GM12878 (cell line): Measurements from ENCODE around the gene PFDN4. TPM values are rescaled to one million over a fixed set of nuclear protein-coding genes. Genes with fewer than 3 reads are reported as not detected.

Experiments used
- ATAC-seq: fragments of 200-7000 bp; cut with Tn5 transposase; 3 replicates; pipeline ENCODE4 v1.9.1; 2020; ENCODE audit warnings: mild to moderate bottlenecking, moderate library complexity
- BruUV-seq: library from RNA; stranded (reverse); fragments of 400-500 nt; replicated peaks from 2 replicates; lab custom pipeline; 2021; lab: Mats Ljungman, UMichigan
- CTCF ChIA-PET: fragments of 300-600 bp; sonication (Branson Sonifier 250); formaldehyde crosslinking; extraction: SDS; loops from one replicate; lab custom pipeline; 2021; ENCODE audit warnings: inconsistent platforms; lab: Yijun Ruan, JAX
- POLR2A ChIA-PET: fragments of 350-600 bp; formaldehyde crosslinking; extraction: SDS; loops from one replicate; lab custom pipeline; 2021; ENCODE audit warnings: inconsistent platforms; lab: Charles Lee
- RAD21 ChIA-PET: fragments of 300-600 bp; sonication (Branson Sonifier 250); formaldehyde crosslinking; loops from one replicate; lab custom pipeline; 2023; ENCODE audit warnings: antibody characterized with exemption; ENCODE audit not compliant: unreplicated experiment; lab: Charles Lee
- SMC1A ChIA-PET: fragments of 300-600 bp; sonication (Branson Sonifier 250); formaldehyde crosslinking; loops from one replicate; lab custom pipeline; 2023; ENCODE audit not compliant: unreplicated experiment, uncharacterized antibody; lab: Charles Lee
- DNase-seq: peaks from one replicate; pipeline ENCODE4 v3.0.0-alpha.2; 2011; ENCODE audit warnings: low read depth, low spot score
- FAIRE-seq: peaks from 3 replicates; lab custom pipeline; 2011; peaks lifted over from hg19 to GRCh38; lab: Jason Lieb, UNC
- H2AFZ ChIP-seq: 2 replicates; pipeline ENCODE4 v1.6.0; 2011; ENCODE audit warnings: low read depth, low read length, control low read depth; ENCODE audit not compliant: control insufficient read depth
- H3K27ac ChIP-seq: 2 replicates; pipeline ENCODE4 v1.5.1; 2011; ENCODE audit warnings: control low read depth; ENCODE audit not compliant: control insufficient read depth, insufficient read depth
- H3K27me3 ChIP-seq, 2 experiments: replicated peaks in 1 of 2; 2 replicates each; pipeline versions ENCODE4 v1.6.0 to v1.6.1; 2011; ENCODE audit warnings: low read length in 1 of 2; ENCODE audit not compliant: control insufficient read depth in 2 of 2, insufficient read depth in 2 of 2
- H3K36me3 ChIP-seq, 2 experiments: 2 replicates each; pipeline ENCODE4 v1.5.1; 2011; ENCODE audit warnings: low read length in 1 of 2; ENCODE audit not compliant: control insufficient read depth in 2 of 2, insufficient read depth in 2 of 2
- H3K4me1 ChIP-seq: 2 replicates; pipeline ENCODE4 v1.6.1; 2011; ENCODE audit warnings: mild to moderate bottlenecking, low read length, moderate library complexity, mixed read lengths; ENCODE audit not compliant: control insufficient read depth, insufficient read depth
- H3K4me2 ChIP-seq: 2 replicates; pipeline ENCODE4 v1.6.0; 2011; ENCODE audit warnings: control low read depth; ENCODE audit not compliant: control insufficient read depth, insufficient read depth
- H3K4me3 ChIP-seq: fragments of 200-600 bp; sonication (generic); 2 replicates; pipeline ENCODE4 v1.5.1; 2016
- H3K79me2 ChIP-seq: 2 replicates; pipeline ENCODE4 v1.6.0; 2011; ENCODE audit warnings: low read length; ENCODE audit not compliant: control insufficient read depth, insufficient read depth
- H3K9ac ChIP-seq: 2 replicates; pipeline ENCODE4 v1.8.0; 2011; ENCODE audit warnings: low read length, control low read depth, mixed read lengths; ENCODE audit not compliant: control insufficient read depth, insufficient read depth
- H3K9me3 ChIP-seq: replicated peaks from 3 replicates; pipeline ENCODE4 v1.5.1; 2011; ENCODE audit warnings: mild to moderate bottlenecking, low read length; ENCODE audit not compliant: control insufficient read depth, insufficient read depth
- H4K20me1 ChIP-seq: 2 replicates; pipeline ENCODE4 v1.6.0; 2011; ENCODE audit not compliant: control insufficient read depth, insufficient read depth
- EED ChIP-seq: sonication (generic); IDR thresholded peaks from 2 replicates; pipeline ENCODE4 v1.6.1; 2016; ENCODE audit warnings: antibody characterized with exemption, low read depth
- ETV6 ChIP-seq, 2 experiments: fragments of 450-650 bp in 1 of 2; IDR thresholded peaks in 1 of 2; conservative IDR thresholded peaks in 1 of 2; 2 replicates each; pipeline ENCODE4 v1.6.1; 2014; ENCODE audit warnings: antibody characterized with exemption in 1 of 2, borderline replicate concordance in 1 of 2, low read depth in 1 of 2, mild to moderate bottlenecking in 1 of 2, moderate library complexity in 1 of 2
- JUNB ChIP-seq: IDR thresholded peaks from 2 replicates; pipeline ENCODE4 v1.6.1; 2016; ENCODE audit warnings: antibody characterized with exemption, mild to moderate bottlenecking
- PAX5 ChIP-seq: IDR thresholded peaks from 2 replicates; pipeline ENCODE4 v1.6.1; 2011; ENCODE audit warnings: low read depth, low read length, borderline replicate concordance
- TBL1XR1 ChIP-seq: IDR thresholded peaks from 2 replicates; pipeline ENCODE4 v1.6.1; 2012; ENCODE audit warnings: low read depth, low read length, improper control_type of control experiment
- WGBS: methylation state at CpG from one replicate; pipeline ENCODE4 v1.1.6; 2016; ENCODE audit warnings: low lambda C conversion rate; ENCODE audit not compliant: insufficient replicate concordance, insufficient coverage; ENCODE audit errors: missing lambda C conversion rate; 5-methylcytosine and 5-hydroxymethylcytosine counted together
- in situ Hi-C: fragments of 300-500 bp; cut with MboI; formaldehyde crosslinking; loops from 9 replicates; pipeline ENCODE4 v1.14.3; 2018; ENCODE audit warnings: mixed read lengths
- intact Hi-C: fragments of 100-400 bp; cut with micrococcal nuclease; formaldehyde crosslinking; loops from one replicate; pipeline ENCODE4 v1.14.2; 2022; ENCODE audit not compliant: unreplicated experiment
- polyA plus RNA-seq, 11 experiments: library from polyadenylated mRNA; depleted of rRNA in 4 of 11; unstranded in 6 of 11; stranded (reverse) in 5 of 11; fragments of >200 nt; fragmentation: Nextera tagmentation in 4 of 11; fragmentation: Illumina TruSeq in 1 of 11; extraction: Ambion mirVana in 4 of 11; extraction: Trizol in 1 of 11; gene quantifications; 1 replicate in 1 of 11; 2 replicates in 10 of 11; pipeline versions ENCODE4 v1.2.1 to v1.2.3, GENCODE V29; 2011 to 2016; ENCODE audit warnings: inconsistent platforms in 2 of 11, missing spikeins in 2 of 11, low read depth in 1 of 11
- total RNA-seq, 4 experiments: library from RNA; depleted of rRNA in 3 of 4; stranded (reverse); fragments of >200 nt in 3 of 4; fragmentation: Illumina TruSeq in 1 of 4; extraction: Trizol in 1 of 4; gene quantifications; 2 replicates each; pipeline versions ENCODE4 v1.2.1 to v1.2.3, GENCODE V29; 2013 to 2021
- TF ChIP-seq, protein P1 (sequence below): fragments of 450-650 bp; IDR thresholded peaks from 2 replicates; pipeline ENCODE4 v1.6.1; 2016; ENCODE audit warnings: mild to moderate bottlenecking
- TF ChIP-seq, protein P2 (sequence below), 3 experiments: IDR thresholded peaks in 2 of 3; conservative IDR thresholded peaks in 1 of 3; 2 replicates each; pipeline ENCODE4 v1.5.1; 2011; ENCODE audit warnings: low read depth in 3 of 3, low read length in 3 of 3, mild to moderate bottlenecking in 3 of 3, control low read depth in 2 of 3, moderate library complexity in 2 of 3, inconsistent platforms in 1 of 3, mixed read lengths in 1 of 3; ENCODE audit not compliant: control insufficient read depth in 2 of 3, insufficient read depth in 1 of 3; ENCODE audit errors: extremely low read depth in 1 of 3

PFDN4 gene
- total and polyA plus RNA-seq, 10 of the 15 experiments (the other 5 are each of a cell fraction or from before 2014, with no cell fraction given) = 36.9 to 136 (median 82.8) TPM

DNA sequence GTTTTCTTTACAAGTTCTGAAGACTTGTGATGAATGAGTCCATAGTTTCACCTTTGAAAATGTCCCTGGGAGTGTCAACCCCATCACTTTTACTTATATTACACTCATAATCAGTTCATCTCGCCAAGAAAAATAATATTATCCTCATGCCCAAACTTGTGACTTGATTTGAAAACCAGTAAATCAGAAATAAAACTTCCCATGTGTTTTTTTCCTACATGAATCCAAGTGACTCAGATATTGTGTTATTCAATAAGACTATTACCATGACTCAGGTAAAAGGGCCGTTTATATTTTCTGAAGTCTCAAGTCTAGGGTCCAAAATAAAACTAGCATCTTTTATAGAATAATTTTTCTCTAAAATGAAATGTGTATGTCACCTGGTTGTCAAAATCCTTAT is 18.3 kb upstream of the PFDN4 start:
- ChIA-PET POLR2A (no interaction called here), RAD21 (no interaction called here), SMC1A (no interaction called here), CTCF (interaction anchor here (1.7 kb wide), 1 partner anchor 10 kb away, joined by 4 read pairs; no protein-coding TSS in a partner anchor)
- in situ Hi-C loops = loop anchor here (10.0 kb wide), 1 partner anchor 635 kb away; no protein-coding TSS in a partner anchor
- TF ChIP-seq TBL1XR1 (no peak), ETV6 (conservative IDR thresholded peaks at IDR 0.05 in 1 of 2, IDR thresholded peaks at IDR 0.05 in 1 of 2; ENCODE audit: borderline replicate concordance in 1 of 2, low read depth in 1 of 2) (0 out of 4 replicates have a peak, but pooled peaks of 1 of the 2 experiments have one; percentile 84), EED (no peak), JUNB (no peak), PAX5 (no peak)
- TF ChIP-seq, protein P1, sequence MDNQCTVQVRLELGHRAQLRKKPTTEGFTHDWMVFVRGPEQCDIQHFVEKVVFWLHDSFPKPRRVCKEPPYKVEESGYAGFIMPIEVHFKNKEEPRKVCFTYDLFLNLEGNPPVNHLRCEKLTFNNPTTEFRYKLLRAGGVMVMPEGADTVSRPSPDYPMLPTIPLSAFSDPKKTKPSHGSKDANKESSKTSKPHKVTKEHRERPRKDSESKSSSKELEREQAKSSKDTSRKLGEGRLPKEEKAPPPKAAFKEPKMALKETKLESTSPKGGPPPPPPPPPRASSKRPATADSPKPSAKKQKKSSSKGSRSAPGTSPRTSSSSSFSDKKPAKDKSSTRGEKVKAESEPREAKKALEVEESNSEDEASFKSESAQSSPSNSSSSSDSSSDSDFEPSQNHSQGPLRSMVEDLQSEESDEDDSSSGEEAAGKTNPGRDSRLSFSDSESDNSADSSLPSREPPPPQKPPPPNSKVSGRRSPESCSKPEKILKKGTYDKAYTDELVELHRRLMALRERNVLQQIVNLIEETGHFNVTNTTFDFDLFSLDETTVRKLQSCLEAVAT = no peak
- TF ChIP-seq, protein P2, sequence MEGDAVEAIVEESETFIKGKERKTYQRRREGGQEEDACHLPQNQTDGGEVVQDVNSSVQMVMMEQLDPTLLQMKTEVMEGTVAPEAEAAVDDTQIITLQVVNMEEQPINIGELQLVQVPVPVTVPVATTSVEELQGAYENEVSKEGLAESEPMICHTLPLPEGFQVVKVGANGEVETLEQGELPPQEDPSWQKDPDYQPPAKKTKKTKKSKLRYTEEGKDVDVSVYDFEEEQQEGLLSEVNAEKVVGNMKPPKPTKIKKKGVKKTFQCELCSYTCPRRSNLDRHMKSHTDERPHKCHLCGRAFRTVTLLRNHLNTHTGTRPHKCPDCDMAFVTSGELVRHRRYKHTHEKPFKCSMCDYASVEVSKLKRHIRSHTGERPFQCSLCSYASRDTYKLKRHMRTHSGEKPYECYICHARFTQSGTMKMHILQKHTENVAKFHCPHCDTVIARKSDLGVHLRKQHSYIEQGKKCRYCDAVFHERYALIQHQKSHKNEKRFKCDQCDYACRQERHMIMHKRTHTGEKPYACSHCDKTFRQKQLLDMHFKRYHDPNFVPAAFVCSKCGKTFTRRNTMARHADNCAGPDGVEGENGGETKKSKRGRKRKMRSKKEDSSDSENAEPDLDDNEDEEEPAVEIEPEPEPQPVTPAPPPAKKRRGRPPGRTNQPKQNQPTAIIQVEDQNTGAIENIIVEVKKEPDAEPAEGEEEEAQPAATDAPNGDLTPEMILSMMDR (IDR thresholded peaks at IDR 0.05 in 2 of 3, conservative IDR thresholded peaks at IDR 0.05 in 1 of 3; ENCODE audit: control insufficient read depth in 2 of 3, extremely low read depth in 1 of 3, insufficient read depth in 1 of 3, low read depth in 3 of 3, low read length in 3 of 3) = no peak
- H3K4me1 ChIP-seq = no peaks in the 10 kb centered on the region; the same call in 1 of the 2 replicates
- FAIRE-seq (no peak), ATAC-seq (no peak), DNase-seq (no peak)
- no peak overlapping the region for H2AFZ ChIP-seq
- whole genome bisulfite sequencing = 11% methylated on average over 2 of the region's 2 CpGs
- no TSS peak for BruUV-seq
- no peak overlapping the region for H3K4me3 ChIP-seq
- no peaks in the 10 kb centered on the region for H3K9me3 ChIP-seq
- H3K27ac ChIP-seq = no peak overlapping the region
- H4K20me1 ChIP-seq = no peaks in the 10 kb centered on the region
- no peaks in the 10 kb centered on the region; a peak in 1 of 4 replicates for H3K27me3 ChIP-seq
- H3K79me2 ChIP-seq = no peaks in the 10 kb centered on the region
- no peak overlapping the region for H3K9ac ChIP-seq
- H3K36me3 ChIP-seq = no peaks in the 10 kb centered on the region
- intact Hi-C loops = loop anchor here (10.0 kb wide), 2 partner anchors 615 to 775 kb away; no protein-coding TSS in a partner anchor
- no peak overlapping the region for H3K4me2 ChIP-seq
